Erythroblast (primary cell): ENCODE measurements around the gene MUC5AC.
"Not testable (repeated sequence)": the region's sequence is repeated elsewhere in the genome, so short reads cannot be mapped to it uniquely, and the experiment has no call there.

Source experiments
- GATA1 ChIP-seq: IDR thresholded peaks from 2 replicates; pipeline ENCODE4 v1.6.1; 2011; ENCODE audit warnings: low read depth, mild to moderate bottlenecking, control low read depth, low read length, moderate library complexity
- POLR2A ChIP-seq: IDR thresholded peaks from 2 replicates; pipeline ENCODE4 v1.6.1; 2011; ENCODE audit warnings: mild to moderate bottlenecking, low read length

DNA sequence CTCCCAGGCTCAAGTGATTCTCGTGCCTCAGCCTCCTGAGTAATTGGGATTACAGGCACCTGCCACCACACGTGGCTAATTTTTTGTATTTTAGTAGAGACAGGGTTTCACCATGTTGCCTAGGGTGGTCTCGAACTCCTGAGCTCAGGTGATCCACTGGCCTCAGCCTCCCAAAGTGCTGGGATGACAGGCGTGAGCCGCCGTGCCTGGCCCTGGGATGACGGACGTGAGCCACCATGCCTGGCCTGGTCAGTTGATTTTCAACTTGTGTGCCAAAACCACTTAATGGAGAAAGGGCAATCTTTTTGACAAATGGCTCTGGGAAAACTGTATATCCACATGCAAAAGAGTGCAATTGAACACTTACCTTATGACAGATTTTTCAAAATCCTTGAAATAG lies 58.1 kb downstream of the MUC5AC start:
- TF ChIP-seq POLR2A, GATA1: not testable (repeated sequence)
